Measurements from ENCODE around the gene SUSD2. TPM values are rescaled to one million over a fixed set of nuclear protein-coding genes. Genes with fewer than 3 reads are reported as not detected.
A peak's percentile ranks its signal among the peaks of the same experiment; 100 is the strongest.

Gene SUSD2
- total RNA-seq, 1 donor: 0.72 TPM

DNA sequence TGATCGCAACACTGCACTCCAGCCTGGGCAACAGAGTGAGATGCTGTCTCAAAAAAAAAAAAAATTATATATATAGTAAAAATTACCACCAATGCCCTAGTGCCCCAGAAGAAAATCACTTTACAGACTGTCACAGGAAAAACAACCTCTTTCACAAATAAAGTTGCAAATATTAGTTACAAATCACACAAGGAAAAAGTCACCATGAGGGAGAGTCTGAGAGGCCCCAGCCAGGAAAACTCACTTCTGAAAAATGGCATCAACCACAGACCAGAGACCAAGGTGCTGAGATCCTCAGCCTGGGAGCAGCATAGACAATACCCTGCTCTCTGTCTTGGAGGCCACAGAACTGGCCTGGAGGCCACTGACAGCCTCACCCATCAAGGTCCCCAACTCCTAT lies 43.2 kb downstream of the SUSD2 start:
- H3K27me3 ChIP-seq (ENCODE audit: insufficient read depth, low read length): no peaks in the 10 kb centered on the region
- no peak overlapping the region for H3K4me3 ChIP-seq (ENCODE audit: insufficient read depth, low read length)
- H3K27ac ChIP-seq (ENCODE audit: low read depth, low read length): no peak overlapping the region
- H3K79me2 ChIP-seq (ENCODE audit: insufficient read depth, low read length): no peaks in the 10 kb centered on the region
- DNase-seq (ENCODE audit: insufficient read length, low spot score, missing footprints): peak; percentile 65
- no peaks in the 10 kb centered on the region for H4K20me1 ChIP-seq (ENCODE audit: insufficient read depth, low read length)
- H2AFZ ChIP-seq (ENCODE audit: low read length): no peak overlapping the region
- peaks cover 39% of the 10 kb centered on the region for H3K36me3 ChIP-seq (ENCODE audit: insufficient read depth, low read length)
- peaks cover 4% of the 10 kb centered on the region for H3K9me3 ChIP-seq (ENCODE audit: low read depth, low read length)
- no peaks in the 10 kb centered on the region for H3K4me1 ChIP-seq (ENCODE audit: insufficient read depth, low read length)
- TF ChIP-seq, protein P1, sequence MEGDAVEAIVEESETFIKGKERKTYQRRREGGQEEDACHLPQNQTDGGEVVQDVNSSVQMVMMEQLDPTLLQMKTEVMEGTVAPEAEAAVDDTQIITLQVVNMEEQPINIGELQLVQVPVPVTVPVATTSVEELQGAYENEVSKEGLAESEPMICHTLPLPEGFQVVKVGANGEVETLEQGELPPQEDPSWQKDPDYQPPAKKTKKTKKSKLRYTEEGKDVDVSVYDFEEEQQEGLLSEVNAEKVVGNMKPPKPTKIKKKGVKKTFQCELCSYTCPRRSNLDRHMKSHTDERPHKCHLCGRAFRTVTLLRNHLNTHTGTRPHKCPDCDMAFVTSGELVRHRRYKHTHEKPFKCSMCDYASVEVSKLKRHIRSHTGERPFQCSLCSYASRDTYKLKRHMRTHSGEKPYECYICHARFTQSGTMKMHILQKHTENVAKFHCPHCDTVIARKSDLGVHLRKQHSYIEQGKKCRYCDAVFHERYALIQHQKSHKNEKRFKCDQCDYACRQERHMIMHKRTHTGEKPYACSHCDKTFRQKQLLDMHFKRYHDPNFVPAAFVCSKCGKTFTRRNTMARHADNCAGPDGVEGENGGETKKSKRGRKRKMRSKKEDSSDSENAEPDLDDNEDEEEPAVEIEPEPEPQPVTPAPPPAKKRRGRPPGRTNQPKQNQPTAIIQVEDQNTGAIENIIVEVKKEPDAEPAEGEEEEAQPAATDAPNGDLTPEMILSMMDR (IDR thresholded peaks at IDR 0.05; ENCODE audit: extremely low read depth, low read depth, low read length): no peak
- H3K4me2 ChIP-seq (ENCODE audit: insufficient read depth, low read length): no peak overlapping the region

DNA sequence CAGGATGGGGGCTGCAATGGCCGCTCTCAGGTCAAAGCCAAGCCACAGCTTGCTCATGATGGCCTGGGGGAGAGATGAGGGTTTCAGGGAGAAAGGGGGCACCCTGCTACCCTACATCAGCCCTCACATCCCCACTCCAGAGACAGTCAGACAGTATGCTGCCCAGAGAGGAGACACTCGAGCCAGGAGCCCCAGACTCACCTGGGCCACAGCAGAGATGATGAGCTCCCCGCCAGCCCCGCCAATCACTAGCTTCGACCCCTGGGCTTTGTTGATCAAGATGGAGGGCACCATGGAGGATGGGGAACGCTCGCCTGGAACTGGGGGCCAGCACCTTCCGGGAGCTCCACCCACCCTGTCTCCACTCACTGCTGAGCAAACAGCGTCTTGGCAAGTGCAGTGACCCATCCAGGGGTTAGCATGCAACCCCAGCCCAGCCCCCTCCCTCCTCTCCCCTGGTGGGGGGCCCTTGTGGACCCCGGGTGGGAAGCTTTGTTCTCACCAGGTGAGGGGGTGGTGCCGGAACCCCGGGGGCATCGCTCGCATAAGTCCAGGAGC lies 43.8 kb downstream of the SUSD2 start:
- H3K4me1 ChIP-seq (ENCODE audit: insufficient read depth, low read length): no peaks in the 10 kb centered on the region
- peaks cover 32% of the 10 kb centered on the region for H3K36me3 ChIP-seq (ENCODE audit: insufficient read depth, low read length)
- H3K79me2 ChIP-seq (ENCODE audit: insufficient read depth, low read length): no peaks in the 10 kb centered on the region

DNA sequence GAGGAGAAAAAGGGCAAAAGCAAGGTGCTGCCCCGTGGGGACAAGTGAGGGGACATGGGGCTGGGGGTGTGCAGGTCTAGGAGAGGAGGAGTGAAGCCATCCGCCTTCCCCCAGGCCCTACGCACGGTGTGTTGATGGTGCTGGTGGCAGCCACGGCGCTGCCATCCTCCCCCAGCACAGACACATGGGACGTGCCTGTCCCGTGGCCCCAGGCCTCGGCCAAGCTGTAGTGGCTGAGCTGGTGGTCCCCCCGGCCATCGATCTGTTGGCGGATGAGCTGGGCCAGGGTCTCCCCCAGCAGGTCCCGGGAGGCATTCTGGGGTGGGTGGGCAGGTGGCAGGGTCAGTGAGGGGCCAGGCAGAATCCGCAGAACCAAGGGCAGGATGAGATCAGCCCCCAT lies 44.7 kb downstream of the SUSD2 start:
- Histone ChIP-seq H4K20me1 (ENCODE audit: insufficient read depth, low read length) (no peaks in the 10 kb centered on the region), H3K27me3 (ENCODE audit: insufficient read depth, low read length) (no peaks in the 10 kb centered on the region), H3K4me1 (ENCODE audit: insufficient read depth, low read length) (no peaks in the 10 kb centered on the region), H3K4me2 (ENCODE audit: insufficient read depth, low read length) (no peak overlapping the region), H3K27ac (ENCODE audit: low read depth, low read length) (no peak overlapping the region), H2AFZ (ENCODE audit: low read length) (no peak overlapping the region), H3K79me2 (ENCODE audit: insufficient read depth, low read length) (no peaks in the 10 kb centered on the region), H3K9me3 (ENCODE audit: low read depth, low read length) (peaks cover 4% of the 10 kb centered on the region), H3K4me3 (ENCODE audit: insufficient read depth, low read length) (no peak overlapping the region), H3K36me3 (ENCODE audit: insufficient read depth, low read length) (peaks cover 29% of the 10 kb centered on the region)
- DNase-seq (ENCODE audit: insufficient read length, low spot score, missing footprints): peak; percentile 49
- TF ChIP-seq, protein P1 (IDR thresholded peaks at IDR 0.05; ENCODE audit: extremely low read depth, low read depth, low read length): no peak

More for the DNA sequence above, 43.8 kb downstream of the SUSD2 start:
- no peak overlapping the region for H3K4me2 ChIP-seq (ENCODE audit: insufficient read depth, low read length)
- H3K9me3 ChIP-seq (ENCODE audit: low read depth, low read length): peaks cover 4% of the 10 kb centered on the region
- H2AFZ ChIP-seq (ENCODE audit: low read length): no peak overlapping the region
- H3K27ac ChIP-seq (ENCODE audit: low read depth, low read length): no peak overlapping the region
- H3K4me3 ChIP-seq (ENCODE audit: insufficient read depth, low read length): no peak overlapping the region
- peak; percentile 72 for DNase-seq (ENCODE audit: insufficient read length, low spot score, missing footprints)
- no peaks in the 10 kb centered on the region for H3K27me3 ChIP-seq (ENCODE audit: insufficient read depth, low read length)
- TF ChIP-seq, protein P1 (IDR thresholded peaks at IDR 0.05; ENCODE audit: extremely low read depth, low read depth, low read length): no peak
- H4K20me1 ChIP-seq (ENCODE audit: insufficient read depth, low read length): no peaks in the 10 kb centered on the region

DNA sequence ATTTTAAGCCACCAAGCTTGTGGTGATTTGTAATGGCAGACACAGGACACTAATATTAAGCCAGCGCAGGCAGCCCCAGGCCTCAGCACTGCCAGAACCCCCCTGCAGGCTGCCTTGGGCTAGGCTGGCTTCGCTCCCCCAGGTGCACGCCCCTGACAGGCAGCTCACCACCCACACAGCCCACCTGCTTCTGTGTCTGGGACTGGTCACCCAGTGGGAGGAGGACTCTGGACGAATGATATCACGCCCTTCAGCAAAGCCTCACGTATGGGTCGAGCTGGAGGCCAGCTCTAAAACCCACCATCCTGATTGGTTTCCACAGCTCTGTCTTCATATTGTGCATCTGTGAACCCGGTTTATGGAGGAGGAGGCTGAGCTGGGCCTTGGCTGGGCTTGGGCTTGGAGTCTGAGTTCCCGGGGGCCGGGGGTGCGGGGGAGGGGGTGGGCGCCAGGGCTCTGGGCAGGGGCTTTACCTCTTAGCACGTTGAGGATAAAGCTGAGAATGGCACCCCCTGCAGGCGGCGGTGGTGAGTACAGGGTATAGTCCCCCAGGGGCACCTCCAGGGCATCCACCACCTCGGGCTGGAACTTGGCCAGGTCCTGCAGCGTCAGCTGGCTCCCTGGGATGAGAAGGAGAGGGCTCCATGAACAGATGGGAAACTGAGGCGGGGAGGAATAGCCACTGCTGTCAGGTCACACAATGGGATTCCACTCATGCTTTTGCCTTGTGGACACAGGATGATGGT lies 49.8 kb downstream of the SUSD2 start:
- Histone ChIP-seq H3K27me3 (ENCODE audit: insufficient read depth, low read length) (no peaks in the 10 kb centered on the region), H3K4me2 (ENCODE audit: insufficient read depth, low read length) (no peak overlapping the region), H3K4me1 (ENCODE audit: insufficient read depth, low read length) (no peaks in the 10 kb centered on the region), H3K36me3 (ENCODE audit: insufficient read depth, low read length) (peaks cover 8% of the 10 kb centered on the region), H3K79me2 (ENCODE audit: insufficient read depth, low read length) (no peaks in the 10 kb centered on the region), H3K4me3 (ENCODE audit: insufficient read depth, low read length) (no peak overlapping the region), H3K27ac (ENCODE audit: low read depth, low read length) (no peak overlapping the region), H3K9me3 (ENCODE audit: low read depth, low read length) (no peaks in the 10 kb centered on the region), H2AFZ (ENCODE audit: low read length) (no peak overlapping the region), H4K20me1 (ENCODE audit: insufficient read depth, low read length) (no peaks in the 10 kb centered on the region)
- TF ChIP-seq, protein P1 (IDR thresholded peaks at IDR 0.05; ENCODE audit: extremely low read depth, low read depth, low read length): peak; percentile 24
- peak; percentile 71 for DNase-seq (ENCODE audit: insufficient read length, low spot score, missing footprints)

Measured in osteoblast (primary cell).